ENCODE data around the gene GALNT17. TPM values are rescaled to one million over a fixed set of nuclear protein-coding genes. Genes with fewer than 3 reads are reported as not detected.
"Not testable (repeated sequence)": the region's sequence is repeated elsewhere in the genome, so short reads cannot be mapped to it uniquely, and the experiment has no call there.

Gene GALNT17
- total RNA-seq, 1 experiment from 2014 or later, result not detected

- DNase-seq (ENCODE audit: low read depth), result no peak
These were observed 428.5 kb downstream of the GALNT17 start for GRCh38 chr7:71560354-71560995.

DNA sequence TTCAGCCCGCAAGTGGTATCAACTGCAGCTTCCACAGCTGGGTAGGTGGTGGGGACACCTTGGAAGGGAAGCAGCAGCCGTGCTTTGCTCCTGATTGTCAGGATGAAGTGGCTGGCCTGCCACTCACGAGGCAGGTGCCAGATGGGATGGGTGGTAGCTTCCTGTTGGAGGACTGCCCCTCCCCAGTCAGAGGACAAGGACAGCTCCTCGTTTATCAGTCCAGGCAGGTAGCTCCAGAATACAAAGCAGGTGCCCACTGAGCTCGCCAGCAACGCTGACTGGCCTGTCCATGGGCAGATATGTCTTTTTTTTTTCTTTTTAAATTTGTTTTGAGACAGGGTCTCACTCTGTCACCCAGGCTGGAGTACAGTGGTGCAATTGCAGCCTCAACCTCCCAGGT lies 431.3 kb downstream of the GALNT17 start:
- no peak for DNase-seq (ENCODE audit: low read depth)

DNA sequence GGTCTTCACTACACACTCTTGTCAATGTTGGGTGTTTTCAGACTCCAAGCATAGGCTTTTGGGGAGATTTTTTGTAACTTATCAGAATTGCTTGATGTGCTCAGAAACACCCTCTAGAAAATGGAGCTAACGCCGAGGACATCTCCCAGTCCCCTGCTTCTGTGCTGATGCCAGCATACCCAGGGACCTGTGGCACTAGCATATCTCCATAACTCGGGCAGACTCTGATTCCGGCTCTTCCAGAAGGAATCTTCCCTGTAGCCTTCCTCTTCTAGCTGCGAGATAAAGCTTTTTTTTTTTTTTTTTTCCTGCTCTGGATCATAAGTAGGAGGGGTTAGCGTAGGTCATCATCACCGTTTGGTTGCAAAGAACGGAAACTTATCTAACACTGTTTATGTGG lies 434.4 kb downstream of the GALNT17 start:
- DNase-seq (ENCODE audit: low read depth), result no peak

GRCh38 chr7:71566991-71567390 lies 435.0 kb downstream of the GALNT17 start:
- no peak for DNase-seq (ENCODE audit: low read depth)

DNA sequence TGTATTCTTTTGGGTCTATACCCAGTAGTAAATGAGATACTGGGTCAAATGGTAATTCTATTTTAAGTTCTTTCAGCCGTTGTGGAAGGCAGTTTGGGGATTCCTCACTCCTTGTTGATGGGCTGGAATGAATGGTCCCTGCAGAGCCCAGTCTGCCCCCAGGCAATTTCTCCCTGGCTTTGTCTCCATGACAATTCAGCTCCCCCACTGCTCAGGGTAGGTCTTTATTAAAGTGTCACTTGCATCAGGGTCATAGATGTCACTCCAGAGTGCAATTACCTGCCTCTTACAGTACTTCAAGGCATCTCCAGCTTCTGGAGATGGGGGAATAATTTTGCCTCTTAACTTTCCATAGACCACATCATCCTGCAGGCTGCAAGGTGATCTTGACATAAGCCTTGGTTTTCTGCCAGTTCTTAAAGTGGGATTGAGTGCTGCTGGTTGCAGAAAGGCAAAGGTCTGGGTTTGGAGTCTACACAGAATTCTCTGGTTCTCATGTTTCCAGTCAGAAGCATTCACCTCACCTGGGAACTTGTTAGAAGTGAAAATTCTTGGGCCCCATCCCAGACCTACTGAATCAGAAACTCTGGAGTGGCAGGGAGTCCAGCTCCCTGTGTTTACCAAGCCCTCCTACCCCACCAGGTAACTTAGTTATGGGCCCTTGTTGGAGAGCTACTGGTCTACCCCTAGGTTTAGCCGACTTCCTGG lies 442.4 kb downstream of the GALNT17 start:
- no peak for DNase-seq (ENCODE audit: low read depth)

- no peak for DNase-seq (ENCODE audit: low read depth)
These were observed 448.1 kb downstream of the GALNT17 start for GRCh38 chr7:71580027-71580426.

DNA sequence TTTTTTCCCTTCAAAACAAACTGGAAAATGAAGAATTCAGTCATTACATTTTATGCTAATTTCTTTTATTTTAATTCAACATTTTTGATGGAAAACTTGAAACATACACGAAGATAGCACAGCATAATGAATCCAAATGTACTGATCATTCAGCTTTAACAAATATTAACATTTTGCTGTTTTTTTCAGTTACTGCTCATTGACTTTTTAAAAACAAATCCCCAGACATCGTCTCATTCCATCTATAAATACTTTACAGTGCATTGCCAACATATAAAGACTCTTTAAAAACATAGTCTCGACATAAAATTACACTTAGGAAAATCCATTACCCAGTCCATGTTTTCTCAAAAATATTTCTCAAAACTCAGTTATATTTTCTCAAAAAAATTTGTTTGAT lies 452.3 kb downstream of the GALNT17 start:
- DNase-seq (ENCODE audit: low read depth), result no peak

- no peak for DNase-seq (ENCODE audit: low read depth)
These were observed 459.9 kb downstream of the GALNT17 start for GRCh38 chr7:71591876-71592275.

GRCh38 chr7:71592388-71592787 lies 460.4 kb downstream of the GALNT17 start:
- DNase-seq (ENCODE audit: low read depth), result not testable (repeated sequence)

DNA sequence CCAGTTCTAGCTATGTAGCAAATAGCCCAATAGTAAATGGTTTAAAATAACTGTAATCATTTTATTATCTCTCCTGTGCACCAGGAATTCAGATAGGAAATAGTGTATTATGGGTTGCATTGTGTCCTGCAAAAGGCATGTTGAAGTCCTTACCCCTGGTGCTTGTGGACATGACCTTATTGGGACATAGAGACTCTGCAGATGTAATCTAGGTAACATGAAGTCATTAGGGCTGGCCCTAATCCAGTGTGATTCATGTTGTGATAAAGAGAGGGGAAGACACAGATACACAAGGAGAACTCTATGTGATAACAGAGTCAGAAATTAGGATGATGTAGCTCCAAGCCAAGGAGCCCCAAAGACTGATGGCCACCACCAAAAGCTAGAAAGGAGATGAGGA lies 462.8 kb downstream of the GALNT17 start:
- DNase-seq (ENCODE audit: low read depth), result no peak

DNA sequence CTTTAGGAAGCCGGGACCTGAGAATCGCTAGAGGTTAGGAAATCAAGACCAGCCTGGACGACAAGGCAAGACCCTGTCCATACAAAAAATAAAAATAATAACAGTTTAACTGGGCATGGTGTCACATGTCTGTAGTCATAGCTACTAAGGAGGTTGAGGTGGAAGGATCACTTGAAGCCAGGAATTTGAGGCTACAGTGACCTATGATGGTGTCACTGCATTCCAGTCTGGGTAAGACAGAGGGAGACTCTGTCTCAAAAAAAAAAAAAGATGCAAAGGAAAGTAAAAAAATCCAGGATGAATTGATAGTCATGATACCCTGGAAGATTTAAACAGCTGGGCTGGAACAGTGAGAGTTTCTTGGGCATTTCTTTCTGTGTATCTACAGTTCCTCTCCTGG lies 463.2 kb downstream of the GALNT17 start:
- no peak for DNase-seq (ENCODE audit: low read depth)

DNA sequence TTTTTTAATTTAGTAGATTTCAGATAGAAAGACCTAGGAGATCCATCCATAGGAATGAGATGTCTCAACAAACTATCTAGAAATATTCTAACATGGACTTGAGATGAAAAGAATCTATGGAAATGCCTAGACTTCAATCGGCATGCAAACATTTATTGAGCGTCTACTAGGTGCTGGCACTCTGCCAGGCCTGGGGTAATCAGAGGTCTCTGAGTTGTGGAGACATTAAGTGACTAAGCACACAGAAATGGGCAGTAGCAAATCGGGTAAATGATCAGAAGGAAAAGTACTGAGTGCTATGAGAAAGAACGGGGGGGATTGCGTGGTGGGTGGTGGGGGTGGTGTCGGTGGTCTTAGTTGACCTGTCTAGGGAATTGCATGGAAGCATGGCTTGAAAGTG lies 466.6 kb downstream of the GALNT17 start:
- no peak for DNase-seq (ENCODE audit: low read depth)

GRCh38 chr7:71601851-71602250 lies 469.9 kb downstream of the GALNT17 start:
- DNase-seq (ENCODE audit: low read depth), result no peak

GRCh38 chr7:71604818-71605414 lies 473.0 kb downstream of the GALNT17 start:
- no peak for DNase-seq (ENCODE audit: low read depth)

DNA sequence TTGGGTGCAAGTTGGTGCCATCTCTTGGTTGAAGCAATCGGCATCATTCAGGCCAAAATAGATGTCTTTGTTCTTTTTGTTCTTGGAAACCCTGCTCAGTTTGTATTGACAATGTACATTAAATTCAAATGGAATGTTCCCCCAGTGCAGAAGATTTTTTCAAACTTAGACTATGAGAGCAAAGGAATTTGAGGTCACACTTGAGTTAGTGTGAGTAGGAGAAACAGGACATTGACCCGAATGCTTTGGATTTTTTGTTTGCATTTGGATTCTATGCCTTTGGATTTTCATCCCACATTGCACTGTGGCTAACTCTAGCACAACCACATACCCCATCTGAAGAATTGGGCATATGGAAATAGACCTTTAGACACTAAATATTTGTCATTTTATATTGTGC lies 480.0 kb downstream of the GALNT17 start:
- DNase-seq (ENCODE audit: low read depth), result no peak

- DNase-seq (ENCODE audit: low read depth), result no peak
These were observed 481.0 kb downstream of the GALNT17 start for GRCh38 chr7:71612911-71613310.

GRCh38 chr7:71613313-71613712 lies 481.4 kb downstream of the GALNT17 start:
- DNase-seq (ENCODE audit: low read depth), result no peak

DNA sequence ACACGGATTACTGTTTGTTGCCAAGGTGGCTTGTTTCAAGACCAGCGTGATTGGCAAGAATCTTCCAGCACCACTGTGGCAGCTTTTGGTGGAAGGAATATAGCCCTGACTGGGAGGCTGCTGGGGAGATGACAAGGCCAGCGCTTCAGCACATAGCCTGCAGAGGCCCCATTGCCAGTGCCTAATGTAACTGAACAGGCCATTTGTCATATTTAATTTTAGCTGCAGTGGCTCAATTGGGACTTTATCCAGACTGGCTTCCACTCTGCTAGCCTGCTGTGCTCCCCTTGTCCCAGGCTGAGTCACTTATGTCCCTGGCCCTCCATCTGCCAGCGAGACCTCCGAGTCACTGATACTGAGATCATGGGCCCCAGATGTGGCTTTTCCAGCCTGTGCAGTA lies 483.1 kb downstream of the GALNT17 start:
- no peak for DNase-seq (ENCODE audit: low read depth)

DNA sequence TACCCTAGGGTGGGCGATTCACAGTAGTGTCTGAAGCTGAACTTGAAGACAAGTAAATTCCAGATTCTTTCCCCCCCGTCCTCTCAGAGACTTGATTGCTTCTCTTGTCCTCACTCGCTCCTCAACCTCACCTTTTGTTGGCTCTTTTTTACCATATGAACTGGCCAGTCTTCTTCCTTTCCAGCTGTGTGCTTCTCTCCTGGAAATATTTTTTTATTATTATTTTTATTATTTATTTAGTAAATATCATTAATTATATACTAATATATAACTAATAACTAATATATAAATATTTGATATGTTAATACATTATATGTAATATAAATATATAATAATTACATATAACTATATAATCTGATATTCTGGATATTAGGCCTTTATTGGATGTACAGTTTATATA lies 484.3 kb downstream of the GALNT17 start:
- DNase-seq (ENCODE audit: low read depth), result no peak

DNA sequence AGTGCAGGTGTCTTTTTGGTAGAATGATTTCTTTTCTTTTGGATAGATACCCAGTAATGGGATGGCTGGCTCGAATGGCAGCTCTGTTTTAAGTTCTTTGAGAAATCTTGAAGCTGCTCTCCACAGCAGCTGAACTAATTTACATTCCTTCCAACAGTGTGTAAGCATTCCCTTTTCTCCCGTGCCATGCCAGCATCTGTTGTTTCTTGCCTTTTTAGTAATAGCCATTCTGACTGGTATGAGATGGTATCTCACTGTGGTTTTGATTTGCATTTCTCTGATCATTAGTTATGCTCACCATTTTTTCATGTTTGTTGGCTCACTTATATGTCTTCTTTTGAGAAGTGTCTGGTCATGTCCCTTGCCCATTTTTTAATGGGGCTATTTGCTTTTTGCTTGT lies 486.3 kb downstream of the GALNT17 start:
- no peak for DNase-seq (ENCODE audit: low read depth)

- DNase-seq (ENCODE audit: low read depth), result no peak
These were observed 493.6 kb downstream of the GALNT17 start for GRCh38 chr7:71625545-71625944.

GRCh38 chr7:71626206-71626605 lies 494.3 kb downstream of the GALNT17 start:
- peak; percentile 28 for DNase-seq (ENCODE audit: low read depth)

GRCh38 chr7:71627651-71628050 lies 495.7 kb downstream of the GALNT17 start:
- DNase-seq (ENCODE audit: low read depth), result no peak

Data from Daoy (cell line).